ENCODE measurements around the gene NLGN1. TPM values are rescaled to one million over a fixed set of nuclear protein-coding genes. Genes with fewer than 3 reads are reported as not detected.

The NLGN1 gene
- total RNA-seq, 1 experiment from 2014 or later = 5.2 TPM

DNA sequence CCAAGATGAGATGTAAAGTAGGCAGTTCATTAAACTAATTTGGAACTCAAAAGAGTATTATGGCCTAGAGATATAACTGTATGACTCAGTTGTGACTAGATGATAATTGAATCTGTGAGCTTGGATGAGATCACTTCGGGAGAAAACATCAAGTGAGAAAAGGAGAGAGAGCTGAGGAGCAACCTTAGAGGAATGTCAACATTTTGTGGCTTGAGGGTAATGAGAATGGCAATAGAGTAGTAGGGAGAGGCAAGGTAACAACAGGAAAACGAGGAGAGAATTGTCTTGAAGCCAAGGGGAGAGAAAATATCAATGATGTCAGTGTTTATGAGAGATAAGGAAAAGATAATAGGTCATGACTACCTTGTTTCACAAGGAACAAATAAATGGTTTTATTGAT lies 580.2 kb downstream of the NLGN1 start:
- Histone ChIP-seq H3K14ac (ENCODE audit: insufficient read depth, low read length) (no peak overlapping the region), H3K4ac (ENCODE audit: low read depth, low read length) (no peak overlapping the region), H3K27ac (ENCODE audit: insufficient read length, low read depth, low read length) (no peak overlapping the region), H2AK5ac (ENCODE audit: insufficient read length, low read length) (no peak overlapping the region), H3K23me2 (ENCODE audit: insufficient read length, low read depth, low read length, poor library complexity, severe bottlenecking) (no peaks in the 10 kb centered on the region), H2AFZ (ENCODE audit: low read length) (no peak overlapping the region), H2BK15ac (ENCODE audit: low read depth, low read length) (no peak overlapping the region), H3T11ph (ENCODE audit: low read length) (no peak overlapping the region), H4K5ac (ENCODE audit: insufficient read length, low read depth, low read length) (no peak overlapping the region), H3K9ac (ENCODE audit: extremely low read depth, insufficient read length, low read length) (no peak overlapping the region), H2BK5ac (ENCODE audit: insufficient read length, low read length) (no peak overlapping the region), H3K79me1 (ENCODE audit: insufficient read depth, low read depth, low read length, poor library complexity, severe bottlenecking) (no peaks in the 10 kb centered on the region), H2BK12ac (ENCODE audit: insufficient read length, low read depth, low read length) (no peak overlapping the region), H3K27me3 (ENCODE audit: insufficient read depth, low read length) (no peaks in the 10 kb centered on the region), H3K79me2 (ENCODE audit: insufficient read depth, low read length) (no peaks in the 10 kb centered on the region), H2BK20ac (ENCODE audit: low read depth, low read length, poor library complexity, severe bottlenecking) (no peak overlapping the region), H3K4me1 (ENCODE audit: insufficient read depth, low read length) (no peaks in the 10 kb centered on the region), H3K23ac (ENCODE audit: insufficient read length, low read depth, low read length) (no peak overlapping the region), H3K4me2 (ENCODE audit: insufficient read depth, insufficient read length, low read length) (no peak overlapping the region), H3K18ac (ENCODE audit: insufficient read length, low read depth, low read length) (no peak overlapping the region), H2BK120ac (ENCODE audit: low read depth, low read length, poor library complexity, severe bottlenecking) (no peak overlapping the region), H3K56ac (ENCODE audit: insufficient read length, low read depth, low read length) (no peak overlapping the region), H4K20me1 (ENCODE audit: control insufficient read depth, insufficient read depth, insufficient read length) (no peaks in the 10 kb centered on the region), H3K9me3 (ENCODE audit: control insufficient read depth, low read depth, low read length) (no peaks in the 10 kb centered on the region), H4K91ac (ENCODE audit: insufficient read length, low read depth, low read length) (no peak overlapping the region), H4K8ac (replicated peaks; ENCODE audit: insufficient read length, low read depth, low read length) (no peak overlapping the region)
- no peaks in the 10 kb centered on the region for H3K36me3 Mint-ChIP-seq (ENCODE audit: insufficient read depth in 1 of 3, low read depth in 3 of 3)
- no peaks in the 10 kb centered on the region for H3K4me1 Mint-ChIP-seq
- no peak for DNase-seq
- no CpG with 5 or more reads among the region's 2 CpGs for WGBS (ENCODE audit: extremely low coverage, insufficient read length, low lambda C conversion rate)
- no peak overlapping the region for H3K4me3 Mint-ChIP-seq
- TF ChIP-seq, protein P1, sequence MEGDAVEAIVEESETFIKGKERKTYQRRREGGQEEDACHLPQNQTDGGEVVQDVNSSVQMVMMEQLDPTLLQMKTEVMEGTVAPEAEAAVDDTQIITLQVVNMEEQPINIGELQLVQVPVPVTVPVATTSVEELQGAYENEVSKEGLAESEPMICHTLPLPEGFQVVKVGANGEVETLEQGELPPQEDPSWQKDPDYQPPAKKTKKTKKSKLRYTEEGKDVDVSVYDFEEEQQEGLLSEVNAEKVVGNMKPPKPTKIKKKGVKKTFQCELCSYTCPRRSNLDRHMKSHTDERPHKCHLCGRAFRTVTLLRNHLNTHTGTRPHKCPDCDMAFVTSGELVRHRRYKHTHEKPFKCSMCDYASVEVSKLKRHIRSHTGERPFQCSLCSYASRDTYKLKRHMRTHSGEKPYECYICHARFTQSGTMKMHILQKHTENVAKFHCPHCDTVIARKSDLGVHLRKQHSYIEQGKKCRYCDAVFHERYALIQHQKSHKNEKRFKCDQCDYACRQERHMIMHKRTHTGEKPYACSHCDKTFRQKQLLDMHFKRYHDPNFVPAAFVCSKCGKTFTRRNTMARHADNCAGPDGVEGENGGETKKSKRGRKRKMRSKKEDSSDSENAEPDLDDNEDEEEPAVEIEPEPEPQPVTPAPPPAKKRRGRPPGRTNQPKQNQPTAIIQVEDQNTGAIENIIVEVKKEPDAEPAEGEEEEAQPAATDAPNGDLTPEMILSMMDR (conservative IDR thresholded peaks at IDR 0.05) = no peak
- no peaks in the 10 kb centered on the region for H3K9me3 Mint-ChIP-seq
- H3K27me3 Mint-ChIP-seq (ENCODE audit: low read depth) = no peaks in the 10 kb centered on the region
- no peak overlapping the region for H3K27ac Mint-ChIP-seq

Measured in H9 (cell line).